Heart right ventricle (tissue), 16 donors: ENCODE results near the gene CDC42BPA. TPM values are rescaled to one million over a fixed set of nuclear protein-coding genes. Genes with fewer than 3 reads are reported as not detected.

Experiments
- ATAC-seq, 8 donors: fragments of 200-7000 bp; cut with Tn5 transposase; one replicate each; pipeline ENCODE4 v1.9.1; 2020; ENCODE audit warnings: mild to moderate bottlenecking in 8 of 8, moderate library complexity in 8 of 8, moderate number of reproducible peaks in 1 of 8
- DNase-seq, 2 donors: peaks; one replicate each; pipeline ENCODE4 v3.0.0-alpha.2; 2020
- H3K27ac ChIP-seq, 10 donors: fragments of 200-600 bp; sonication (generic) in 2 of 10; one replicate each; pipeline versions ENCODE4 v1.5.0 to v1.8.0; 2020 to 2022; ENCODE audit warnings: mild to moderate bottlenecking in 3 of 10
- H3K27me3 ChIP-seq, 7 donors: fragments of 200-600 bp; one replicate each; pipeline ENCODE4 v1.8.0; 2021 to 2022; ENCODE audit warnings: mild to moderate bottlenecking in 2 of 7
- H3K36me3 ChIP-seq, 9 donors: fragments of 200-600 bp; sonication (generic) in 1 of 9; one replicate each; pipeline versions ENCODE4 v1.5.0 to v1.8.0; 2020 to 2022; ENCODE audit warnings: mild to moderate bottlenecking in 2 of 9
- H3K4me1 ChIP-seq, 9 donors: fragments of 200-600 bp; sonication (generic) in 1 of 9; one replicate each; pipeline versions ENCODE4 v1.5.0 to v1.8.0; 2020 to 2022; ENCODE audit warnings: mild to moderate bottlenecking in 4 of 9
- H3K4me3 ChIP-seq, 10 donors: fragments of 200-600 bp; sonication (generic) in 2 of 10; one replicate each; pipeline versions ENCODE4 v1.5.0 to v1.8.0; 2020 to 2022; ENCODE audit warnings: mild to moderate bottlenecking in 7 of 10, moderate library complexity in 2 of 10
- H3K9me3 ChIP-seq, 11 donors: fragments of 200-600 bp in 10 of 11; sonication (generic) in 2 of 11; one replicate each; pipeline versions ENCODE4 v1.5.0 to v1.8.0; 2013 to 2022; ENCODE audit warnings: mild to moderate bottlenecking in 2 of 11, control low read depth in 1 of 11, moderate library complexity in 1 of 11
- WGBS, 2 donors: extraction: QIAGEN DNeasy Blood & Tissue Kit; methylation state at CpG; one replicate each; pipeline ENCODE4 v1.1.7; 2013; ENCODE audit warnings: inconsistent platforms in 1 of 2; 5-methylcytosine and 5-hydroxymethylcytosine counted together
- intact Hi-C, 10 donors: fragments of 100-400 bp; cut with DNase I; formaldehyde crosslinking; loops; one replicate each; pipeline versions ENCODE4 v1.11.1 to v1.14.2; 2022
- polyA plus RNA-seq, 2 donors: library from polyadenylated mRNA; stranded (reverse); fragments of 200-250 nt; gene quantifications; one replicate each; pipeline ENCODE4 v1.2.3, GENCODE V29; 2013
- total RNA-seq, 10 donors: library from RNA; stranded (reverse); fragmentation: NEBNext Ultra II Directional in 3 of 10; extraction: Animal tissue kit (Norgen Biotek cat#: 25700) in 3 of 10; gene quantifications; one replicate each; pipeline versions ENCODE4 v1.2.1 to v1.2.4, GENCODE V29; 2021 to 2023
- TF ChIP-seq, protein P1 (sequence below), 9 donors: fragments of 200-600 bp; sonication (generic) in 2 of 9; IDR thresholded peaks; one replicate each; pipeline versions ENCODE4 v1.5.0 to v1.8.0; 2021 to 2022; ENCODE audit warnings: antibody characterized with exemption in 9 of 9, mild to moderate bottlenecking in 5 of 9, moderate library complexity in 1 of 9
- donor health status: Arrhythmogenic right ventricular cardiomyopathy.
- donor health status: ischemic (EF 13 %, LVEDD 7.1; RV severe dilation, severe dysfunction).
- donor health status: healthy with polysubstance abuse.
- donor health status: DM: no; HTN: yes; CAD: no.
- donor health status: DM: no; HTN: no; CAD: no.
- donor health status: ischemic (EF 25% LVEDD 6.9; RV normal size, moderate dysfunction).
- donor health status: ischemic (EF 25% LVEDD 5.7; RV mildly dilated, moderate dysfunction).
- donor health status: healthy.
- donor health status: DM: yes; HTN: yes; CAD: no.
- donor health status: Ischemic cardiomyopathy.
- donor health status: ischemic (EF 35%, LVEDD 5.7; RV mildly dilated, moderate dysfunction).
- donor health status: nonischemic (EF 11% LVEDD 7.7; RV severe dilation, severe dysfunction).
- donor health status: DM: yes; HTN: yes; CAD: no.
- donor health status: PGD.
- donor health status: ischemic (EF 29% LVEDD 5.4; RV normal size, mild dysfunction).
- donor health status: nonischemic (EF 23%, LVEDD 6.1; RV moderate dilation, normal function).

The CDC42BPA gene
- total and polyA plus RNA-seq, 12 donors = 8.6 to 39.5 (median 31.5) TPM

DNA sequence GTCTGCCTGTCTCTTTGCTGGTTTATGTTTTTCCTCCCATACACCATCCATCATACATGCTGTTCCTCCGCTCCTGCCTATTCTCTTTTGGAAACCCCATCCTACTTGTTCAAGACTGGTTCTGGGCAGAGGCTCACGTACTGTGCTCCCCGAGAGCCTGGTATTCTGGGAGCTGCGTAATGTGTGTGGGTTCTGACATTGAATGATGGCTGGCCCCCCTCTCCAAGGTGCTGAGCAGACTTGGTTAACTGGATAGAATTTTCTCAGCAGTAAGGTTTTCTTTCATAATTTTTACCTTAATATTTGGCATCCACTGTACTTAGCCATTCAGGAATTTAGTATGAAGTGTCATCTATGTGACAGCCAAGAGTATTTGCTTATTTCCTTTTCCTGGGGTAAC is 351.6 kb downstream of the CDC42BPA start:
- no peaks in the 10 kb centered on the region for H3K27me3 ChIP-seq
- no peak for ATAC-seq

GRCh38 chr1:226965581-226966440 is 352.5 kb downstream of the CDC42BPA start:
- peaks cover 0 to 61% (median 14%) of the 10 kb centered on the region in 9 donors for H3K36me3 ChIP-seq
- peaks cover 0 to 4% (median 0%) of the 10 kb centered on the region in 11 donors for H3K9me3 ChIP-seq
- no peak overlapping the region for H3K4me3 ChIP-seq
- TF ChIP-seq, protein P1, sequence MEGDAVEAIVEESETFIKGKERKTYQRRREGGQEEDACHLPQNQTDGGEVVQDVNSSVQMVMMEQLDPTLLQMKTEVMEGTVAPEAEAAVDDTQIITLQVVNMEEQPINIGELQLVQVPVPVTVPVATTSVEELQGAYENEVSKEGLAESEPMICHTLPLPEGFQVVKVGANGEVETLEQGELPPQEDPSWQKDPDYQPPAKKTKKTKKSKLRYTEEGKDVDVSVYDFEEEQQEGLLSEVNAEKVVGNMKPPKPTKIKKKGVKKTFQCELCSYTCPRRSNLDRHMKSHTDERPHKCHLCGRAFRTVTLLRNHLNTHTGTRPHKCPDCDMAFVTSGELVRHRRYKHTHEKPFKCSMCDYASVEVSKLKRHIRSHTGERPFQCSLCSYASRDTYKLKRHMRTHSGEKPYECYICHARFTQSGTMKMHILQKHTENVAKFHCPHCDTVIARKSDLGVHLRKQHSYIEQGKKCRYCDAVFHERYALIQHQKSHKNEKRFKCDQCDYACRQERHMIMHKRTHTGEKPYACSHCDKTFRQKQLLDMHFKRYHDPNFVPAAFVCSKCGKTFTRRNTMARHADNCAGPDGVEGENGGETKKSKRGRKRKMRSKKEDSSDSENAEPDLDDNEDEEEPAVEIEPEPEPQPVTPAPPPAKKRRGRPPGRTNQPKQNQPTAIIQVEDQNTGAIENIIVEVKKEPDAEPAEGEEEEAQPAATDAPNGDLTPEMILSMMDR (IDR thresholded peaks at IDR 0.05) = no peak
- peaks cover 6 to 52% (median 29%) of the 10 kb centered on the region in 9 donors for H3K4me1 ChIP-seq
- 88 to 90% methylated on average over 23 of the region's 23 CpGs for WGBS, 2 donors
- H3K27me3 ChIP-seq = no peaks in the 10 kb centered on the region
- DNase-seq = no peak
- peak in 1 of 8 donors; percentile 0 for ATAC-seq
- intact Hi-C loops = no loop called here
- H3K27ac ChIP-seq = peak overlapping the region in 8 of 10 donors; percentile 70 to 90 (median 80)

More for the DNA sequence above, 351.6 kb downstream of the CDC42BPA start:
- Histone ChIP-seq H3K4me3 (no peak overlapping the region), H3K27ac (peak overlapping the region in 4 of 10 donors; percentile 9 to 90 (median 64)), H3K4me1 (peaks cover 6 to 50% (median 29%) of the 10 kb centered on the region in 9 donors), H3K9me3 (peaks cover 0 to 12% (median 0%) of the 10 kb centered on the region in 11 donors), H3K36me3 (peaks cover 0 to 65% (median 14%) of the 10 kb centered on the region in 9 donors)
- no peak for DNase-seq
- intact Hi-C loops = no loop called here
- TF ChIP-seq, protein P1 (IDR thresholded peaks at IDR 0.05) = no peak
- WGBS, 2 donors = 90% methylated on average over 4 of the region's 4 CpGs

GRCh38 chr1:226964611-226965486 is 353.4 kb downstream of the CDC42BPA start:
- peaks cover 6 to 54% (median 29%) of the 10 kb centered on the region in 9 donors for H3K4me1 ChIP-seq

More at GRCh38 chr1:226964611-226965486, 353.4 kb downstream of the CDC42BPA start:
- 91 to 92% methylated on average over 29 of the region's 29 CpGs for WGBS, 2 donors
- TF ChIP-seq, protein P1 (IDR thresholded peaks at IDR 0.05) = no peak
- H3K9me3 ChIP-seq = no peaks in the 10 kb centered on the region
- ATAC-seq (peak in 2 of 8 donors; percentile 4 to 8), DNase-seq (no peak)
- peaks cover 0 to 52% (median 14%) of the 10 kb centered on the region in 9 donors for H3K36me3 ChIP-seq
- peak overlapping the region; percentile 51 to 90 (median 80) for H3K27ac ChIP-seq
- H3K4me3 ChIP-seq = peak overlapping the region in 1 of 10 donors; percentile 1
- intact Hi-C loops = no loop called here
- no peaks in the 10 kb centered on the region for H3K27me3 ChIP-seq
